DLD1 (cell line): ENCODE results near the gene CUEDC1.

Experiments used
- in situ Hi-C: cut with HindIII; loops from 2 replicates; pipeline ENCODE4 v1.10.0; 2017; ENCODE audit warnings: low sequenced_read_pairs

Gene CUEDC1

GRCh38 chr17:57920916-57921703 is 34.1 kb downstream of the CUEDC1 start:
- in situ Hi-C loops = loop anchor here (10.0 kb wide), 1 partner anchor 74 kb away; no protein-coding TSS in a partner anchor

GRCh38 chr17:57919918-57920317 is 35.3 kb downstream of the CUEDC1 start:
- in situ Hi-C loops = loop anchor here (10.0 kb wide), 1 partner anchor 75 kb away; no protein-coding TSS in a partner anchor

GRCh38 chr17:57918017-57918895 is 37.0 kb downstream of the CUEDC1 start:
- in situ Hi-C loops = no loop called here

- in situ Hi-C loops = no loop called here
Measured at GRCh38 chr17:57916925-57917858, 38.0 kb downstream of the CUEDC1 start.

GRCh38 chr17:57915985-57916757 is 39.0 kb downstream of the CUEDC1 start:
- in situ Hi-C loops = no loop called here

GRCh38 chr17:57915544-57915943 is 39.7 kb downstream of the CUEDC1 start:
- in situ Hi-C loops = no loop called here

- in situ Hi-C loops = no loop called here
Measured at GRCh38 chr17:57914273-57915142, 40.7 kb downstream of the CUEDC1 start.

GRCh38 chr17:57913575-57914272 is 41.5 kb downstream of the CUEDC1 start:
- in situ Hi-C loops = no loop called here

- in situ Hi-C loops = no loop called here
Measured at GRCh38 chr17:57911834-57912673, 43.2 kb downstream of the CUEDC1 start.

GRCh38 chr17:57910462-57911420 is 44.5 kb downstream of the CUEDC1 start:
- in situ Hi-C loops = no loop called here

GRCh38 chr17:57909551-57909950 is 45.7 kb downstream of the CUEDC1 start:
- in situ Hi-C loops = no loop called here

- in situ Hi-C loops = no loop called here
Measured at GRCh38 chr17:57908278-57908677, 46.9 kb downstream of the CUEDC1 start.

- in situ Hi-C loops = no loop called here
Measured at GRCh38 chr17:57906910-57907309, 48.3 kb downstream of the CUEDC1 start.

GRCh38 chr17:57905875-57906455 is 49.2 kb downstream of the CUEDC1 start:
- in situ Hi-C loops = no loop called here

- in situ Hi-C loops = no loop called here
Measured at GRCh38 chr17:57903961-57904360, 51.3 kb downstream of the CUEDC1 start.
